ENCODE data around the gene SHC2. TPM values are rescaled to one million over a fixed set of nuclear protein-coding genes. Genes with fewer than 3 reads are reported as not detected.

SHC2 gene
- total RNA-seq, 1 experiment from 2014 or later = 6.7 TPM

DNA sequence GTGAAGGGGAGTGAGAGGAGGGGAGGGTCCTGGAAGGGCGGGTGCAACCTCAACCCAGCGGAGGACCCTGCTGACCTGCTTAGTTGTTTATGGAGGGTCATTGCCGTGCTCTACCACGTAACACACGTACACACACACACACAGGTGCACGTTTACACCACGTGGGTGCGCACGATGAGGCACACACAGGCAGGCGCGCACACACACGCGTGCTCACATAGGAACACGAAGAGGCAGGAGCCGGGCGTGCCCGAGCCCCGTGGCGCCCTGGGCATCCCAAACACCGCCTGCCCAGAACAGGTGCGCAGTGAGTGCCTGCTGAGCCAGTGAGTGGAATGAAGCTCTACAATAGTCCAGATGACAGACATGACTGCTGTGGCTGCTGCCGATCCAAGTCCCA is 24.2 kb upstream of the SHC2 start:
- no peak for ATAC-seq
- DNase-seq (ENCODE audit: low read depth, low spot score) = no peak
- intact Hi-C loops (cut with micrococcal nuclease; ENCODE audit: unreplicated experiment) (no loop called here), in situ Hi-C loops (cut with HindIII; ENCODE audit: low pct_unique_long_range_greater_than_20kb, low sequenced_read_pairs) (no loop called here)
- H3K36me3 ChIP-seq (ENCODE audit: control insufficient read depth, insufficient read depth, low read length) = no peaks in the 10 kb centered on the region; the same call in 1 of the 2 replicates
- POLR2A ChIA-PET = no interaction called here
- TF ChIP-seq, protein P1, sequence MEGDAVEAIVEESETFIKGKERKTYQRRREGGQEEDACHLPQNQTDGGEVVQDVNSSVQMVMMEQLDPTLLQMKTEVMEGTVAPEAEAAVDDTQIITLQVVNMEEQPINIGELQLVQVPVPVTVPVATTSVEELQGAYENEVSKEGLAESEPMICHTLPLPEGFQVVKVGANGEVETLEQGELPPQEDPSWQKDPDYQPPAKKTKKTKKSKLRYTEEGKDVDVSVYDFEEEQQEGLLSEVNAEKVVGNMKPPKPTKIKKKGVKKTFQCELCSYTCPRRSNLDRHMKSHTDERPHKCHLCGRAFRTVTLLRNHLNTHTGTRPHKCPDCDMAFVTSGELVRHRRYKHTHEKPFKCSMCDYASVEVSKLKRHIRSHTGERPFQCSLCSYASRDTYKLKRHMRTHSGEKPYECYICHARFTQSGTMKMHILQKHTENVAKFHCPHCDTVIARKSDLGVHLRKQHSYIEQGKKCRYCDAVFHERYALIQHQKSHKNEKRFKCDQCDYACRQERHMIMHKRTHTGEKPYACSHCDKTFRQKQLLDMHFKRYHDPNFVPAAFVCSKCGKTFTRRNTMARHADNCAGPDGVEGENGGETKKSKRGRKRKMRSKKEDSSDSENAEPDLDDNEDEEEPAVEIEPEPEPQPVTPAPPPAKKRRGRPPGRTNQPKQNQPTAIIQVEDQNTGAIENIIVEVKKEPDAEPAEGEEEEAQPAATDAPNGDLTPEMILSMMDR (IDR thresholded peaks at IDR 0.05) = no peak
- TF ChIP-seq, protein P2, sequence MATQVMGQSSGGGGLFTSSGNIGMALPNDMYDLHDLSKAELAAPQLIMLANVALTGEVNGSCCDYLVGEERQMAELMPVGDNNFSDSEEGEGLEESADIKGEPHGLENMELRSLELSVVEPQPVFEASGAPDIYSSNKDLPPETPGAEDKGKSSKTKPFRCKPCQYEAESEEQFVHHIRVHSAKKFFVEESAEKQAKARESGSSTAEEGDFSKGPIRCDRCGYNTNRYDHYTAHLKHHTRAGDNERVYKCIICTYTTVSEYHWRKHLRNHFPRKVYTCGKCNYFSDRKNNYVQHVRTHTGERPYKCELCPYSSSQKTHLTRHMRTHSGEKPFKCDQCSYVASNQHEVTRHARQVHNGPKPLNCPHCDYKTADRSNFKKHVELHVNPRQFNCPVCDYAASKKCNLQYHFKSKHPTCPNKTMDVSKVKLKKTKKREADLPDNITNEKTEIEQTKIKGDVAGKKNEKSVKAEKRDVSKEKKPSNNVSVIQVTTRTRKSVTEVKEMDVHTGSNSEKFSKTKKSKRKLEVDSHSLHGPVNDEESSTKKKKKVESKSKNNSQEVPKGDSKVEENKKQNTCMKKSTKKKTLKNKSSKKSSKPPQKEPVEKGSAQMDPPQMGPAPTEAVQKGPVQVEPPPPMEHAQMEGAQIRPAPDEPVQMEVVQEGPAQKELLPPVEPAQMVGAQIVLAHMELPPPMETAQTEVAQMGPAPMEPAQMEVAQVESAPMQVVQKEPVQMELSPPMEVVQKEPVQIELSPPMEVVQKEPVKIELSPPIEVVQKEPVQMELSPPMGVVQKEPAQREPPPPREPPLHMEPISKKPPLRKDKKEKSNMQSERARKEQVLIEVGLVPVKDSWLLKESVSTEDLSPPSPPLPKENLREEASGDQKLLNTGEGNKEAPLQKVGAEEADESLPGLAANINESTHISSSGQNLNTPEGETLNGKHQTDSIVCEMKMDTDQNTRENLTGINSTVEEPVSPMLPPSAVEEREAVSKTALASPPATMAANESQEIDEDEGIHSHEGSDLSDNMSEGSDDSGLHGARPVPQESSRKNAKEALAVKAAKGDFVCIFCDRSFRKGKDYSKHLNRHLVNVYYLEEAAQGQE (IDR thresholded peaks at IDR 0.05; ENCODE audit: insufficient read depth in 1 of 2, low read depth in 2 of 2, low read length in 1 of 2) = no peak
- TF ChIP-seq TCF7L2 (IDR thresholded peaks at IDR 0.05; ENCODE audit: low read depth, low read length) (no peak), SIN3A (IDR thresholded peaks at IDR 0.05; ENCODE audit: borderline replicate concordance, insufficient read depth, low read depth, low read length) (no peak), POLR2AphosphoS5 (IDR thresholded peaks at IDR 0.05; ENCODE audit: low read depth, low read length) (no peak)
- H3K9me3 ChIP-seq (ENCODE audit: control insufficient read depth, insufficient read depth, low read depth, low read length) = no peaks in the 10 kb centered on the region
- H3K4me3 ChIP-seq (ENCODE audit: low read depth in 2 of 2, low read length in 2 of 2) = no peak overlapping the region
- H3K27ac ChIP-seq (ENCODE audit: low read length) = no peak overlapping the region
- no peaks in the 10 kb centered on the region for H3K27me3 ChIP-seq (ENCODE audit: control insufficient read depth, insufficient read depth, low read length)
- BruUV-seq (replicated peaks) = no TSS peak
- CTCF ChIA-PET = no interaction called here
- H3K4me1 ChIP-seq (ENCODE audit: control insufficient read depth, insufficient read depth, low read length) = peaks cover 16% of the 10 kb centered on the region

DNA sequence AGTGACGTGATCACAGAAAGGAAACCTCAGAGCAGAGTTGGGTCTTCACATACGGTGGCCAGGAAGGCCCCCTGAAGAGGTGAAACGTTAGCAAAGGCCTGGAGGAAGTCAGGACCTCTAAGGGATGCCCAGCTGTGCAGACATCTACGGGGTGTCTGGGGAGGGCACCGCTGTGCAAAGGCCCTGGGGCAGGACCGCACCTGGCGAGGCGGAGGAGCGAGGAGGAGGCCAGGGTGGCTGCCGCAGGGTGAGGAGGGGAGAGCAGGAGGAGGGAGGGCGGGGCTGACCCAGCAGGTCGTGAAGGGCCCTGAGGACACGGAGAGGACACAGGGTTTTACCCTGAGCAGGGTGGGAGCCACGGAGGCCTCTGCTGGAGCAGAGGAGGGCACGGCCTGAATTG is 23.7 kb upstream of the SHC2 start:
- Histone ChIP-seq H3K36me3 (ENCODE audit: control insufficient read depth, insufficient read depth, low read length) (no peaks in the 10 kb centered on the region; the same call in 1 of the 2 replicates), H3K4me3 (ENCODE audit: low read depth in 2 of 2, low read length in 2 of 2) (no peak overlapping the region), H3K4me1 (ENCODE audit: control insufficient read depth, insufficient read depth, low read length) (peaks cover 16% of the 10 kb centered on the region), H3K27me3 (ENCODE audit: control insufficient read depth, insufficient read depth, low read length) (no peaks in the 10 kb centered on the region), H3K27ac (ENCODE audit: low read length) (no peak overlapping the region), H3K9me3 (ENCODE audit: control insufficient read depth, insufficient read depth, low read depth, low read length) (no peaks in the 10 kb centered on the region)
- in situ Hi-C loops (cut with HindIII; ENCODE audit: low pct_unique_long_range_greater_than_20kb, low sequenced_read_pairs) (no loop called here), intact Hi-C loops (cut with micrococcal nuclease; ENCODE audit: unreplicated experiment) (no loop called here)
- no TSS peak for BruUV-seq (replicated peaks)
- ChIA-PET CTCF (no interaction called here), POLR2A (no interaction called here)
- TF ChIP-seq TCF7L2 (IDR thresholded peaks at IDR 0.05; ENCODE audit: low read depth, low read length) = no peak
- no peak for TF ChIP-seq SIN3A (IDR thresholded peaks at IDR 0.05; ENCODE audit: borderline replicate concordance, insufficient read depth, low read depth, low read length)
- TF ChIP-seq, protein P1 (IDR thresholded peaks at IDR 0.05) = no peak
- TF ChIP-seq, protein P2 (IDR thresholded peaks at IDR 0.05; ENCODE audit: insufficient read depth in 1 of 2, low read depth in 2 of 2, low read length in 1 of 2) = no peak
- no peak for TF ChIP-seq POLR2AphosphoS5 (IDR thresholded peaks at IDR 0.05; ENCODE audit: low read depth, low read length)
- DNase-seq (ENCODE audit: low read depth, low spot score) (no peak), ATAC-seq (no peak)
